Prostate gland (tissue), 2 donors: ENCODE measurements around the gene OR2L13.

ENCODE experiments used
- CTCF ChIP-seq, 4 experiments: fragments of 200-600 bp in 2 of 4; fragments of 450-650 bp in 2 of 4; sonication (generic) in 2 of 4; IDR thresholded peaks; 1 replicate in 3 of 4; 2 replicates in 1 of 4; pipeline ENCODE4 v1.5.1; 2016 to 2019; ENCODE audit warnings: antibody characterized with exemption in 4 of 4, mild to moderate bottlenecking in 2 of 4, moderate library complexity in 2 of 4
- POLR2A ChIP-seq: fragments of 450-650 bp; IDR thresholded peaks from one replicate; pipeline ENCODE4 v1.6.1; 2016; ENCODE audit warnings: antibody characterized with exemption, mild to moderate bottlenecking

DNA sequence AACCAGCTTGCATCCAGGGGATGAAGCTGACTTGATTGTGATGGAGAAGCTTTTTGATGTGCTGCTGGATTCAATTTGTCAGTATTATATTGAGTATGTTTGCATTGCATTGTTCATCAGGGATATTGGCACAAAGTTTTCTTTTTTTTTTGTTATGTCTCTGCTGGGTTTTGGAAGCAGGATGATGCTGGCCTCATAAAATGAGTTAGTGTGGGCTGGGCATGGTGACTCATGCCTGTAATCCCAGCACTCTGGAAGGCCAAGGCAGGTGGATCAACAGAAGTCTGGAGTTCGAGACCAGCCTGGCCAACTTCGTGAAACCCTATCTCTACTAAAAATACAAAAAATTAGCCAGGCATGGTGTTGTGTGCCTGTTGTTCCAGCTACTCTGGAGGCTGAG is 39.7 kb upstream of the OR2L13 start:
- TF ChIP-seq CTCF (IDR thresholded peaks at IDR 0.05) = no peak
- no peak for TF ChIP-seq POLR2A
